HL-60 (cell line): ENCODE data around the gene PCDHAC2.

Experiments used
- DNase-seq, 2 experiments: peaks; one replicate each; pipeline ENCODE4 v3.0.0-alpha.2; 2010 to 2020; ENCODE audit warnings: low read depth in 1 of 2, low spot score in 1 of 2
- H3K27ac ChIP-seq: fragments of 250-450 bp; sonication (Bioruptor Pico); replicated peaks from 2 replicates; pipeline ENCODE4 v1.5.1; 2020; ENCODE audit warnings: mild to moderate bottlenecking, moderate library complexity
- H3K27me3 ChIP-seq: fragments of 250-450 bp; sonication (Bioruptor Pico); 2 replicates; pipeline ENCODE4 v1.5.1; 2021; ENCODE audit warnings: mild to moderate bottlenecking, moderate library complexity; ENCODE audit not compliant: insufficient read depth, poor library complexity, severe bottlenecking
- H3K4me3 ChIP-seq: replicated peaks from 2 replicates; pipeline ENCODE4 v1.5.1; 2011; ENCODE audit warnings: mild to moderate bottlenecking, control low read depth, low read length; ENCODE audit not compliant: insufficient read depth
- CTCF ChIP-seq: IDR thresholded peaks from one replicate; pipeline ENCODE4 v1.5.1; 2011; ENCODE audit warnings: low read length, control low read depth, inconsistent platforms; ENCODE audit not compliant: insufficient read depth
- GABPA ChIP-seq: IDR thresholded peaks from 2 replicates; pipeline ENCODE4 v1.6.1; 2012; ENCODE audit warnings: low read depth
- POLR2AphosphoS5 ChIP-seq: IDR thresholded peaks from 2 replicates; pipeline ENCODE4 v1.6.1; 2012; ENCODE audit warnings: low read depth
- REST ChIP-seq: IDR thresholded peaks from 2 replicates; pipeline ENCODE4 v1.6.1; 2012; ENCODE audit warnings: low read depth; ENCODE audit not compliant: insufficient replicate concordance
- SPI1 ChIP-seq: IDR thresholded peaks from 2 replicates; pipeline ENCODE4 v1.6.1; 2012; ENCODE audit warnings: low read depth, mild to moderate bottlenecking, borderline replicate concordance

Gene PCDHAC2

GRCh38 chr5:140988100-140988499 is 21.8 kb downstream of the PCDHAC2 start:
- Histone ChIP-seq H3K27me3 (no peaks in the 10 kb centered on the region), H3K27ac (no peak overlapping the region), H3K4me3 (no peak overlapping the region)
- TF ChIP-seq GABPA: no peak
- TF ChIP-seq CTCF: no peak
- TF ChIP-seq SPI1: no peak
- TF ChIP-seq REST: no peak
- TF ChIP-seq POLR2AphosphoS5: no peak
- DNase-seq: no peak

GRCh38 chr5:140988608-140989007 is 22.3 kb downstream of the PCDHAC2 start:
- H3K4me3 ChIP-seq: no peak overlapping the region
- no peak overlapping the region for H3K27ac ChIP-seq
- no peaks in the 10 kb centered on the region for H3K27me3 ChIP-seq
- DNase-seq: no peak
- TF ChIP-seq REST (no peak), CTCF (no peak), POLR2AphosphoS5 (no peak), SPI1 (no peak), GABPA (no peak)

GRCh38 chr5:140989254-140990020 is 23.2 kb downstream of the PCDHAC2 start:
- H3K27ac ChIP-seq: no peak overlapping the region
- H3K27me3 ChIP-seq: no peaks in the 10 kb centered on the region
- no peak for DNase-seq
- no peak for TF ChIP-seq REST
- TF ChIP-seq SPI1: no peak
- no peak for TF ChIP-seq CTCF
- TF ChIP-seq GABPA: no peak
- TF ChIP-seq POLR2AphosphoS5: no peak
- H3K4me3 ChIP-seq: no peak overlapping the region
